Left renal pelvis (tissue), 4 donors: ENCODE measurements around the gene RPL13. TPM values are rescaled to one million over a fixed set of nuclear protein-coding genes. Genes with fewer than 3 reads are reported as not detected.

Experiments
- DNase-seq, 4 donors: peaks; one replicate each; pipeline ENCODE4 v3.0.0-alpha.2; 2013; ENCODE audit warnings: low read depth in 4 of 4, low spot score in 3 of 4
- polyA plus RNA-seq, 4 donors: library from polyadenylated mRNA; unstranded; fragments of 120-200 nt; gene quantifications; one replicate each; pipeline ENCODE4 v1.2.1, GENCODE V29; 2013; ENCODE audit not compliant: insufficient read length in 4 of 4

Gene RPL13
- polyA plus RNA-seq: 1,000 to 10,000 TPM; 1,612 to 2,647 (median 1,789) TPM

DNA sequence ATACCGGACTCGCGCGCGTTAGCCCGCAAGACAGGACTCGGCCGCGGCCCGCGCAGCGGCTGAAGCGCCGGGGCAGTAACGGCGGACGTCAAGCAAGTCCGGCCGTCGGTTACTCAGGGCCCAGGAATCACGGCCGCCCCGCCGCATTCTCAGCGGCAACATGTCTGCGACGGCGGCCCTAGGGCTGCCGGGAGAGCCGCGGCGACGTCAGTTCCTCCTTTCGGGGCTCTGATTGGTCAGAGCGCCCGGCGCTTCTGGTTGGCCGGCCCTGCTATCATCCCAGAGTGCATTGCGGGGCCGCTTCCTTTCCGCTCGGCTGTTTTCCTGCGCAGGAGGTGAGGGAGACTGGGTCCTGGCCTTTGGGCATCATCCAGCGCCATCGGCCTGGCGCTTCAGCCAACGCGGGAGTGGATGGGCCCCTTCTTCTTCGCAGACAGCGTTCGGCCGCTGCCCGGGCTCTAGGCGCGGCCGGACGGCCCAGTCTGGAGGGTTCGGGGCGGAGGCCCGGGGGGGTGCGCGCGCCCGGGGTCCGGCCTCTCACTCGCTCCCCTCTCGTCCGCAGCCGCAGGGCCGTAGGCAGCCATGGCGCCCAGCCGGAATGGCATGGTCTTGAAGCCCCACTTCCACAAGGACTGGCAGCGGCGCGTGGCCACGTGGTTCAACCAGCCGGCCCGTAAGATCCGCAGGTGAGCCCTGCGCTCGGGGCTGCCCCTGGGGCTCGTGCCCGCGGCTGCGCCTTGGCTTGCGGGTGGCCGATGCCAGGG lies at the start of gene RPL13:
Gene RPL13 (plus strand): TSS at position 305 of the 764 bp plus-strand sequence. CDS start 278 bp downstream, at position 583.
- peak; percentile 89 to 92 (median 90) for DNase-seq

DNA sequence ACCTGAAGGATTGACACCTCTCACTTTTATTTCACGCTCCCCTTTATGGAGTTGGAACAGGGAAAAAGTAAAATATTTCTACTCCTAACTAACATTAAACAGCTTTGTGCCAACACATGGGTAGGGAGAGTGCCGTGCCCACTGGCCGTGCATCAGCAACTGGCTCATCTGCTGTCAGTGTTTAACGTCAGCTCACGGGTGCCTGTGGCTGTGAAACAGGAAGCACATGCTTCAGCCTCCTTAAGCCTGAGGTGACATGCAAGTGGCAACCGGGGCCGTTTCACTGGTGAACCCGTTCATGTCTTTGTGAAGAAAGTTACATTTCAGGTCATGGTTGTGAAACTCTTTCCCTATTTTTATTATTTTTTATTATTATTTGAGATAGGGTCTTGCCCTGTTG lies 49.1 kb upstream of the RPL13 start:
- DNase-seq: no peak

DNA sequence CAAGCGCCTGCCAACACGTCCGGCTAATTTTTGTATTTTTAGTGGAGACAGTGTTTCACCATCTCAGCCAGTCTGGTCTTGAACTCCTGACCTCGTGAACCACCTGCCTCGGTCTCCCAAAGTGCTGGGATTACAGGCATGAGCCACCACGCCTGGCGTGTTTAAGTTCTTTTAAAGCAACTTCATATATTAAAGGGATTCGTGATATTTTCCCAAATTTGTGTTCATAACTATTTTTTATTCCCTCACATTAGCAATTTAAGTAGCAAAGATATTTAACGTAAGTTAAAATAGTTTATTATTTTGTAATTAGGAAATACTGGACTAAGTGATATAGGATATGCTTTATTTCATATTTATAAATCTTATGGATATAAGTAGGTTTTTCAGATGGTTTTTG lies 48.0 kb upstream of the RPL13 start:
- no peak for DNase-seq

DNA sequence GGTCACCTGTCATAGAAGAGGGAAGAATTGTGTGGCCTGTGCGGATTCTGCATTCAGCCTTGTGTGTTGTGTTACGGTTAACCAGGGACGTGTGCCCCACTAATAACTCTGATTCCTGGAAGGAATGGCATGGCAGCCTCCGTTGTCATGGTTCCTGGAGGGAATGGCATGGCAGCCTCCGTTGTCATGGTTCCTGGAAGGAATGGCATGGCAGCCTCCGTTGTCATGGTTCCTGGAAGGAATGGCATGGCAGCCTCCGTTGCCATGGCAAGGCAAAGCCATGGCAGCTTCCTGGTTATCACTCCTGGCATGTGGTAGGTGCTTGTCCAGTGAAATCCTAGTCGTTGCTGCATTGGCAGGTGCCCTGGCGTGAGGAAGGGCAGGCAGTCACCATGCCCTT lies 43.4 kb upstream of the RPL13 start:
- DNase-seq: no peak

DNA sequence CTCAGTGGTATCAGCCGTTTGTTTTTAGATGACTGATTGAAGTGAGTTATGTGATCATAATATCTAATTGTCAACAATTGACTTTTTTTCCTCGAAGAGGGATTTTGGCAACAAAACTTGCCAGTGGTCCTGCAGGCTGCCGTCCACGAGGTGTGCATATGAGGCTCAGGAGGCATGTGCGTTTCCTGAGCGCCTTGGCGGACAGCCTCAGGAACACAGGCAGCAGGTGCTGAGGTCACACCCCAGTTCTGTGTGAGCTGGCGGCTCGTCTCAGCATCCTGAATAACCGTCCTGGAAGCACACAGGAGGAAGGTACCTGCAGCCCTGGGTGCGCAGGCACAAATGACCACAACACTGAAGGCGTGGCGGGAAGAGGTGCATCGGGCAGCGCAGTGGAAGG lies 40.6 kb upstream of the RPL13 start:
- no peak for DNase-seq

DNA sequence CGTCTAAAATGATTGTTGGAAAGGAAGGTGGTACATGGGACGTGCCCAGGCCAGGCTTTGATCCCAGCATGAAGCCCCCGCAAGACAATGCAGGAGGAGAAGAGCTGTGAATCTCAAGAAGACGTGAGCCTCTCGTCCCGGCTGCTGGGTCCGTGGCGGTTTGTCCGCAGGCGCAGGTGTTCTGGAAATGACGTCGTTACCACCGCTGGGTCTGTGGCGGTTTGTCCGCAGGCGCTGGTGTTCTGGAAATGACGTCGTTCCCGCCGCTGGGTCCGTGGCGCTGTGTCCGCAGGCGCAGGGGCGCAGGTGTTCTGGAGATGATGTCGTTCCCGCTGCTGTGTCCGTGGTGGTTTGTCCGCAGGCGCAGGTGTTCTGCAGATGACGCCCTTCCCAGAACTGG lies 38.2 kb upstream of the RPL13 start:
- DNase-seq: no peak

DNA sequence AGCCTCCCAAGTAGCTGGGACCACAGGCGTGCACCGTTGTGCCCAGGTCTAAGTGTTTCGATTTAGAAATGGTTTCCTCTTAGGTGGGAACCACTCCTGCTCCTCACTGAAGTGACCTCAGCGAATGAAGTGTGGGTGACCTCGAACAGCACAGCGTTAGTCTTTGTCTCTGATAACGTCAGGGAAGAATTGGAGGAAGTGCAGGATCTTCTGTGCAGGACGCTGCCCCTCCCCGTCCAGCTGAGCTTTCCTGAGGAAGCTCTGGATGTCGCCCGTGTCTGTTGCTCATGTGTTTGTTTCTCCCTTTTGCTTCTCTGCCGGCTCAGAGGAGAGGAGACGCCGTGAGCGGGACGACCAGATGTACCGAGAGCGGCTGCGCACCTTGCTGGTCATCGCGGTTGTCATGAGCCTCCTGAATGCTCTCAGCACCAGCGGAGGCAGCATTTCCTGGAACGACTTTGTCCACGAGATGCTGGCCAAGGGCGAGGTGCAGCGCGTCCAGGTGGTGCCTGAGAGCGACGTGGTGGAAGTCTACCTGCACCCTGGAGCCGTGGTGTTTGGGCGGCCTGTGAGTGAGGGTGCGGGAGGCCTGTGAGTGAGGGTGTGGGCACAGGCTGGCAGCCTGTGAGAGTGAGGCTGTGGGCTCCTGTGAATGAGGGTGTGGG lies 36.7 kb upstream of the RPL13 start:
- DNase-seq: no peak

DNA sequence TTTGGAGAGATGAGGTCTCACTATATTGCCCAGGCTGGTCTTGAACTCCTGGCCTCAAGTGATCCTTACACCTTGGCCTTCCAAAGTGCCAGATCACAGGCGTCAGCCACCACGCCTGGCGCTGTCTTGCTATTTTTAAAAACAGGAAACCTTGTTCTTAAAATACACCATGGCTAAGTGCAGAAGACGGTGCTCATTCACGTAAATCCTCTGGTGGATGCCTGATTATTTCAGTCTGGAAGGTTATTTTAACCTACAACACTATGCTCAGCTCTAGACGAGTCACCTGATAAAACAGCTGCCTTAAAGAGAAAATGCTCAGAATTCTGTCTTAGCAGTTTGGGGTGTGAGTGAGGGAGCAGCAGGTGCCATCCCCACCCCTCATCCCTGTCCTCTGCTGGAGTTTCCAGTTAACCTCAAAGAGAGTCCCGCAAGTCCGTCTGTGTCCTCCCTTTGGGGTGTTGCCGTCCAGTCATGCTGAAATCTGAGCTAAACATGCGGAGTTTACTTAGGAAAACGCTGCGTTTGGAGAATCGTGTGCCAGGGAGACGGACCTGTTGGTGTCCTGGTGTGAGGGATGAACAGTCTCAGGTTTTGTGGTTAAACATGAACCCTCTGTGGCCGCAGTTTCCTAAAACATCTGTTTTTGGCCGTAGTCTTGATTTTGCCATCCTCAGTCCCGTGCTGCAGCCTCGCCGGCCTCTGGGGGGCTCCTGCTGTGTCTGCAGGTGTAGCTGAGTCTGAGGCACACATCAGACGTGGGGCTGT lies 35.2 kb upstream of the RPL13 start:
- no peak for DNase-seq

DNA sequence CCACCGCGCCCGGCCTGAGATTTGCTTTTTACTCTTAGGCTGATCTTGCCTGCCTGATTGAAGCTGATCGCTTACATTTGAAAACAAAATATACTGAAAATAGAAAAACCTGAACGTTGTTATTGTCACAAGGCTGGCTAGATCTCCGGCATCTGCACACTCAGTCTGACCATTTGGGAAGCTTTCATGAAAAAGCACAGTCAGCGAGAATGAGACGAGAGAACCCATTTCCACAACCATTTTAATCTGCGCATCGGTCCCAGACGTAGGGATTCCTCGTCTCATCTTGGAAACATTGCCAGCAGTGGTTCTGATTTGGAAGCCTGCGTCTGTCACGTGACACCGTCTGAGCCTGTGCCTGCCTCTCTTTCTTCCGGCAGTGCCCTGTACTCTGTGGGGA lies 31.4 kb upstream of the RPL13 start:
- no peak for DNase-seq

DNA sequence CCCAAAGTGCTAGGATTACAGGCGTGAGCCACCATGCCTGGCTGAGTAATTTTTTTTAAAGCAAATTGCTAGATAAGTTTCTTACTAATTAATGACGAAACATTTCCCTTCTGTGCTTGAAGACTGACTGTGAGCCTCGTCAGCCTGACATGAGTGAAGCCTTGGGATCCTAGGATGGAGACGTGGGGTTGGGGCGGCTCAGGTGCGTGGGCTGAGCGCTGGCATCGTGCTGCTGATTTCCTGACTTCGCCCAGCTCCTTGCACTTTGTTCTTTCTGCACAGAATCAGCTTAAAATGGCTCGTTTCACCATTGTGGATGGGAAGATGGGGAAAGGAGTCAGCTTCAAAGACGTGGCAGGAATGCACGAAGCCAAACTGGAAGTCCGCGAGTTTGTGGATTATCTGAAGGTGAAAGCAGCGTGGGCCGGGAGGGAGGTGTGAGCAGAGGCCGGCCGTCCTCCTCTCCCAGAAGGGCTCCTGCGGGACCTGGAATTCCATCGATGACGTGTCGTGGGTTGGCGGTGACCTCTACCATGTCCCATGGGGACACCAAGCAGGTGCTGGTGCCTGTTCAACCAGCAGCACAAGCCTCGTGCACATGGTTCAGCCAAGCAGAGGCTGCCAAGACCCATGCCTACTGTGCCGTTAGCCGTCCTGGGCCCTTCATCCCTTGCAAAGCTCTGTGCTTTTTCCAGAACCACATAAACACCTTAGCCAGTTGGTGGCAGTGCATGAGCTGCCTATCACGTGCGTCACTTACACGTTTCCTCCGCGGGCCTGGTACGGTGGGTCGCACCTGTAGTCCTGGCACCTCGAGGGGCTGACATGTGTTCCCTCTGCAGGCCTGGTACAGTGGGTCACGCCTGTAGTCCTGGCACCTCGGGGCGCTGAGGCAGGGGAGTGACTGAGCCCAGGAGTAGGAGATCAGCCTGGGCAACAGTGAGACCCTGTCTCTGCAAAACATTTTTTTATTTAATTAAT lies 29.8 kb upstream of the RPL13 start:
- DNase-seq: no peak

DNA sequence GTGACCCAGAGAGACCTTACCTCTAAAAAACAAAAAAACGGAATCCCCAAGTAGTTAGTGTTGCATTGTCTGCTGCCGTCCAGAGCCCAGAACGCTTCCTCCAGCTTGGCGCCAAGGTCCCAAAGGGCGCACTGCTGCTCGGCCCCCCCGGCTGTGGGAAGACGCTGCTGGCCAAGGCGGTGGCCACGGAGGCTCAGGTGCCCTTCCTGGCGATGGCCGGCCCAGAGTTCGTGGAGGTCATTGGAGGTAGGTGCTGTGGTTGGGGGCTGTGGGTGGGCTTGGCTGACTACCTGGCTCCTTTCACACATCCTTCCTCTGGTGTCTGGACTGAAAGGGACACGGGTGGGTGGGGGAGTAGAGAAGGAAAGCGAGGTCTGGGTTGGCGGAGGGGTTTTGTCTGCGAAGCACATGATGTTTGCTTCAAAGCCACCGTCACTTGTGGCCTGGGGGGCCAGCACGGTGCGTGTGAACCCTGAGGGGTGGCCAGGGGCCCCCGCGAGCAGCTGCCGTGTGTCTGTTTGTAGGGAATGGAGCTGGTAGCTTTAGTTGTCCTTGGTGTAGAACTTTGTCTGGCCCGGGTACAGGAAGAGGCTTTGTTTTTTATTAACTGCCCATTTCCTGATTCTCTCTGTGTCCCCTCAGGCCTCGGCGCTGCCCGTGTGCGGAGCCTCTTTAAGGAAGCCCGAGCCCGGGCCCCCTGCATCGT lies 28.5 kb upstream of the RPL13 start:
- DNase-seq: no peak

DNA sequence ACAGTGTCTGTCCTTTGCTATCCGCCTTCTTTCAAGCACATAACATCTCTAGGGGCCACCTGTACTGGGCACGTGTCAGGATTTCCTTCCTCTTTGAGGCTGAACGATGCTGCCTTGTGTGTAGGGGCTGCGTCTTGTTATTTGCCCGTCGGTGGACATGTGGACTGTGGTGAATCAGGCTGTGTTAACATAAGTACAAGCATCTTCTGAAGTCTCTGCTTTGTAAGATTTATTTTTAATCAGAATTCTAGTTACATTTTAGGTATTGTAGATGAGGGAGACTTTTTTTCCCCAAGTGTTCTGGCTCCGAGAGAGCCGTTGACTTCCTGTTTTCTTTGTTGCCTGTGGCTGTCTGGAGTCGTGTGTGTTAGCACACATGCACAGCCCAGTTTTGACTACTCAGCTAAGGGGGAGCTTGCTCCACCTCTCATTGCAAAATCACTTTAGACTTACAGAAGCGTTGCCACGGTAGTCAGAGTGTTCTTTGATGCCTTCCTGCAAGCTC lies 26.2 kb upstream of the RPL13 start:
- DNase-seq: no peak

DNA sequence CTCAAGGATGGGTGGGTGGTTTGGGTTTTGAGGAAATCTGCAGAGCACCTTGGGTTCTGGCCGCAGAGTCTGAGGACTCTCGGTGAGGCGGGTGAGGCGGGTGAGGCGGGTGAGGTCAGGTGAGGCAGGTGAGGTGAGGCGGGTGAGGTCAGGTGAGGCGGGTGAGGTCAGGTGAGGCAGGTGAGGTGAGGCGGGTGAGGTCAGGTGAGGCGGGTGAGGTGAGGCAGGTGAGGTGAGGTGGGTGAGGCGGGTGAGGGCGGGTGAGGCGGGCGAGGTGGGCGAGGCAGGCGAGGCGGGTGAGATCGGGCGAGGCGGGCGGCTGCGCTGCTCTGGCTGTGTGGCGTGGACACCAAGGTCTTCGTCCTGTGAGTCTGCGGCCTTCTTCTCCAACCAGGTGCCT lies 24.1 kb upstream of the RPL13 start:
- DNase-seq: no peak

DNA sequence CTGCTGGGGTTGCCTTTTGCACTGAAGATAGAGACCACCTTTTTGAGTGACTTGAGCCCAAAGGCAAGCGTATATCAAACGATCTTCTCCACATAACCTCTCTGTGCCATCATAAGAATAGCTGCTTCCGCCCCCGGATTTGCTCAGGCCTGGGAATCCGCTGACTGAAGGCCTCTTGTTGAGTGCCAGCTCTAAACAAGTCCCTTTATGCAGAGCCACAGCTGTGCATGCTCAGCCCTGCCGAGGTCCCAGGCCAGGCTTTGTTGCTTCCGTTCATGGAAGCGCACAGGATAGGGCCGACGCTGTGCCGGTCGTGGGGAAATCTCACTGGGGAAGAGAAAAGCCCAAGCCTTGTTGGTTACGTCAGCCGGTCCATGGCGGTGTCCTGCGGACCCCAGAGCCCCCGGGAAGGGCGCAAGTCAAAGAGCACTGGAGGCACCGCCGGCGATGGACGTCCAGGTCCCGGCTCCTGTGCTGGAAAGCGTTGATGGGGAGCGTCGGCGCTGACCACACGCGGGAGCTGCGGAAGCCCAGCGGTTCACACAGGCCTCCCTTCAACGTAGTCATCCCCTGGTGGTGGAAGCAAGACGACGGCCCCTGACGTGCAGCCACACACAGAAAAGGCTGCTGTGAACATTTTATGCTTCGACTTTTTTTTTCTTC lies 23.5 kb upstream of the RPL13 start:
- DNase-seq: no peak

DNA sequence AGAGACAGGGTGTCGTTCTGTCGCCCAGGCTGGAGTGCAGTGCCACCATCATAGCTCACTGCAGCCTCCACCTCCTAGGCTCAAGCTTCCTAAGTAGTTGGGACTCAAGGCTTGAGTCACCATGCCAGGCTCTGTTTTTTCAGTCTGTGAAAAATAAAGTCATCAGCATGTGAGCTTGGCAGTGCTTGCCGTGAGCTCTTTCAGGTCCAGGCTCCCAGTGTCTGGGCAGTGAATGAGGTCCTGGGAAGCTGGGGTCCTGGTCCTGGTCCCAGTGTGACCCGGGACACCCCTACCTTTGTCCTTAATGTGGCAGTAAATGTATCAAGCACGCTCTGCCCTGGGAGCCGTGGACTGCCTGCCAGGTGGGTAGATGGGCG lies 22.9 kb upstream of the RPL13 start:
- no peak for DNase-seq

DNA sequence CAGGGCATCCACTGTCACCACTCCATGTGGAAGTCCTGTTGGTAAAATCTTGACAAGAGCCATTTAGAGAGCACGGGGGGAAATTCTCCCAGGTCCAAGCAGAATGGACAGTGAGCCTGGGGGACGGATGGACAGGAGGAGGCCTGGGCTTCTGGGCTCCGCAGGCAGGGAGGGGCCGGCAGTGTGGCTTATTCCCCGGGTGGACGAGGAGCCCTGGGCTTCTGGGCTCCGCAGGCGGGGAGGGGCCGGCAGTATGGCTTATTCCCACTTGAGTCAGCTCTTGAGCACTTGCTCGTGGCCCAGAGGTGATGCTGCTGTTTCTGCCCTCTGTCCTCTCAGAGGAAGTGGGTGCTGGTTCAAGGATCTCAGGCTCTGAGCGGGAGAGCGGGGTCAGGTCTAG lies 22.2 kb upstream of the RPL13 start:
- no peak for DNase-seq

DNA sequence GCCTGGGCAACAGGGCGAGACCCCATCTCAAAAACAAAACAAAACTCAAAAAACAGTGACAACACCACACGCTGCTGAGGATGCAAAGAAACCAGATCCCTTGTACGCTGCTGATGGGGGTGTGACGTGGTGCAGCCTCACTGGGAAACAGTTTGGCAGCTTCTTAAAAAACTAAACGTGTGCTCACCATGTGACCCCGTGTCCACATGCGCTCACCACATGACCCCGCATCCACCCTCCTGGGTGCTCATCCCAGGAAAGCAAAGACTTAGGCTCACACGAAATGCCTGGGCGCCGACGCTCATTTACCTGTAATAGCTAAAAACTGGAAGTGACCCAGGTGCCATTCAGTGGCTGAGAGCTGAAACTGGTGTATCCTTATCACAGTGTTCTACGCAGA lies 19.9 kb upstream of the RPL13 start:
- no peak for DNase-seq

DNA sequence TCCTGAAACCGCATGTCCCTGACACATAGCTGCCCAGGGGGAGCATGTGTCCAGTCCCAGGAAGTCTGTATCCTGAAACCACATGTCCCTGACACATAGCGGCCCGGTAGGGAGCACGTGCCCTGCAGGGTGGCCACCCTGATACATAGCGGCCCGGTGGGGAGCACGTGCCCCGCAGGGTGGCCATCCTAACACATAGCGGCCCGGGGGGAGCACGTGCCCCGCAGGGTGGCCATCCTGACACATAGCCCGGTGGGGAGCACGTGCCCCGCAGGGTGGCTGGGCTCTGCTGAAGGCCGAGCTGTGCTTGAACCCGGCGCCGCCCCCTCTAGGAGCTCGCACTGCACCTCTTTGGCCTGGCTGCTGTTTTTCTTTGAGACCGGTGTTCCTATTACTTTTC lies 18.7 kb upstream of the RPL13 start:
- DNase-seq: no peak

DNA sequence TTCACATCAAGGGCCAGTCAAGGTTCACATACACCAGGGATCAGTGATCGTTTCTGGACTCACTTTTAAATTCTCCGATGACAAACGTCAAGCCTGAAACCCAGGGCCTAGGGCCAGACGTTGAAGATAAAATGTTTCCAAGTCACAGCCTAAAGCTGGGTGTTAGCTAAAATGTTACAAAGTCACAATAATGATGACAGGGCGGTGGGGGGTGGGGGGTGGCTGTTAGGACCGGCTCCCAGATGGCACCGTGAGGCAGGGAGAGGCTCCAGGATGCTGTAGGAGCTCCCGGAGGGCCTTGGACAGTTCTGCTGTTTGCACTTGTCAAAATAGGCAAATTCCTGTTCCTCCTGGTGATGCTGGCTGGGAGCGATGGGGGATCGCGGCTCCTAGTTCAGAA lies 16.4 kb upstream of the RPL13 start:
- no peak for DNase-seq
